Body of pancreas (tissue), 4 donors: Measurements from ENCODE around the gene WWOX.

Source experiments
- POLR2A ChIP-seq, 3 donors: fragments of 450-650 bp; IDR thresholded peaks; one replicate each; pipeline ENCODE4 v1.6.1; 2016; ENCODE audit warnings: antibody characterized with exemption in 3 of 3, mild to moderate bottlenecking in 2 of 3
- TF ChIP-seq, protein P1 (sequence below), 7 experiments: fragments of 450-650 bp in 4 of 7; fragments of 200-600 bp in 3 of 7; sonication (generic) in 3 of 7; IDR thresholded peaks; one replicate each; pipeline ENCODE4 v1.5.1; 2016 to 2019; ENCODE audit warnings: antibody characterized with exemption in 7 of 7

GRCh38 chr16:79110953-79111352, 1011.5 kb downstream of the WWOX start:
- TF ChIP-seq, protein P1, sequence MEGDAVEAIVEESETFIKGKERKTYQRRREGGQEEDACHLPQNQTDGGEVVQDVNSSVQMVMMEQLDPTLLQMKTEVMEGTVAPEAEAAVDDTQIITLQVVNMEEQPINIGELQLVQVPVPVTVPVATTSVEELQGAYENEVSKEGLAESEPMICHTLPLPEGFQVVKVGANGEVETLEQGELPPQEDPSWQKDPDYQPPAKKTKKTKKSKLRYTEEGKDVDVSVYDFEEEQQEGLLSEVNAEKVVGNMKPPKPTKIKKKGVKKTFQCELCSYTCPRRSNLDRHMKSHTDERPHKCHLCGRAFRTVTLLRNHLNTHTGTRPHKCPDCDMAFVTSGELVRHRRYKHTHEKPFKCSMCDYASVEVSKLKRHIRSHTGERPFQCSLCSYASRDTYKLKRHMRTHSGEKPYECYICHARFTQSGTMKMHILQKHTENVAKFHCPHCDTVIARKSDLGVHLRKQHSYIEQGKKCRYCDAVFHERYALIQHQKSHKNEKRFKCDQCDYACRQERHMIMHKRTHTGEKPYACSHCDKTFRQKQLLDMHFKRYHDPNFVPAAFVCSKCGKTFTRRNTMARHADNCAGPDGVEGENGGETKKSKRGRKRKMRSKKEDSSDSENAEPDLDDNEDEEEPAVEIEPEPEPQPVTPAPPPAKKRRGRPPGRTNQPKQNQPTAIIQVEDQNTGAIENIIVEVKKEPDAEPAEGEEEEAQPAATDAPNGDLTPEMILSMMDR (IDR thresholded peaks at IDR 0.05), result no peak
- no peak for TF ChIP-seq POLR2A (IDR thresholded peaks at IDR 0.05)
